LNCAP (cell line): ENCODE data around the gene GPR180.
A peak's percentile ranks its signal among the peaks of the same experiment; 100 is the strongest.

Experiments used
- CTCF ChIP-seq: fragments of 450-650 bp; IDR thresholded peaks from 2 replicates; pipeline ENCODE4 v1.5.1; 2017; ENCODE audit warnings: mild to moderate bottlenecking

Gene GPR180

GRCh38 chr13:94612050-94612449, 10.4 kb downstream of the GPR180 start:
- TF ChIP-seq CTCF: no peak

- TF ChIP-seq CTCF: no peak
Measured at GRCh38 chr13:94613051-94613450, 11.4 kb downstream of the GPR180 start.

GRCh38 chr13:94617389-94618000, 15.8 kb downstream of the GPR180 start:
- peak; percentile 58 for TF ChIP-seq CTCF

- TF ChIP-seq CTCF: peak; percentile 76
Measured at GRCh38 chr13:94620286-94620896, 18.7 kb downstream of the GPR180 start.

GRCh38 chr13:94622344-94622743, 20.7 kb downstream of the GPR180 start:
- TF ChIP-seq CTCF: no peak

GRCh38 chr13:94623316-94623715, 21.7 kb downstream of the GPR180 start:
- TF ChIP-seq CTCF: no peak

GRCh38 chr13:94630858-94631257, 29.2 kb downstream of the GPR180 start:
- no peak for TF ChIP-seq CTCF
